Measurements from ENCODE around the gene CCDC137. TPM values are rescaled to one million over a fixed set of nuclear protein-coding genes. Genes with fewer than 3 reads are reported as not detected.

Gene CCDC137
- total and polyA plus RNA-seq, 2 of the 13 experiments (the other 11 are each of a cell fraction or from before 2014, with no cell fraction given), result 14.6 to 39.1 TPM

DNA sequence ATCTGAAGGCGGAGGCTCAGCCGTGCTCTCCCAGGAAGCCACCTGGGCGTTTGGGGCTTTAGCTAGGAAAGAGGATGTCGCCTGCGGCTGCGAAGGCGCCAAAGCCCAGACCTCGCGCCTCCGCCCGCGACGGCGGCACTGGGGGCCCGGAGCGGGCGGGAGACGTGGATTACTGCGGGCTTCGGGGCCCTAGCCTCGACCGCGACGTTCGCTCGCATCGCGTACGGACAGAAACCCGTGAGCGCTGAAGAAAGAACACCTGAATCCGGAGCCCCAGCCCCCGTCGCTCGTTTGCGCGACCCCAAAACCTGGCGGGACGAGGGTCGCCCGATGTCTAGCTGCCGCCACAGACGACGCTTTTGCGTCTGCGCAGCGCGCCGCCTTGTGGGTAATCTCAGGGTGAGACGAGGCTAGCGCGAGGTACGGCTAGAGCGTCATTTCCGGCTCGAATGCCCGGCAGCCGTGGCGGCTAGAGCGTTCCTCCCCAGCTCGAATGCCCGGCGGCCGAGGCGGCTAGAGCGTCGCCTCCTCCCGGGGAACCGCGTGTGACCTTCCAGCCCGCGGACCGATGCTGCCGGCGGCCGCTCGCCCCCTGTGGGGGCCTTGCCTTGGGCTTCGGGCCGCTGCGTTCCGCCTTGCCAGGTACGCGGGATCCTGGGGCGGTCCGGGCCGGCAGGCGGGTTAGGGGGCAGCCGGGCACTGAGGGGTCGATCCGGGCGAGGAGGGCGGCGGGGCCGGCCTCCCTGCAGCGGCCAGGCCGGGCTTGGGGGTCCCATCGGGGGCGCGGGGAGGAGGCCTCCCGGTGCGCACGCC lies 36.6 kb downstream of the CCDC137 start, which contains the start of gene MRPL12 (continued):
- TF ChIP-seq, protein P1, sequence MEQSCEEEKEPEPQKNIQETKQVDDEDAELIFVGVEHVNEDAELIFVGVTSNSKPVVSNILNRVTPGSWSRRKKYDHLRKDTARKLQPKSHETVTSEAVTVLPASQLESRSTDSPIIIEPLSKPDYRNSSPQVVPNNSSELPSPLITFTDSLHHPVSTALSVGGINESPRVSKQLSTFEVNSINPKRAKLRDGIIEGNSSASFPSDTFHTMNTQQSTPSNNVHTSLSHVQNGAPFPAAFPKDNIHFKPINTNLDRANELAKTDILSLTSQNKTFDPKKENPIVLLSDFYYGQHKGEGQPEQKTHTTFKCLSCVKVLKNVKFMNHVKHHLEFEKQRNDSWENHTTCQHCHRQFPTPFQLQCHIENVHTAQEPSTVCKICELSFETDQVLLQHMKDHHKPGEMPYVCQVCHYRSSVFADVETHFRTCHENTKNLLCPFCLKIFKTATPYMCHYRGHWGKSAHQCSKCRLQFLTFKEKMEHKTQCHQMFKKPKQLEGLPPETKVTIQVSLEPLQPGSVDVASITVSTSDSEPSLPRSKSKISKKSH (CRISPR knock-in tag; IDR thresholded peaks at IDR 0.05; ENCODE audit: borderline replicate concordance), result peak; percentile 78; the same call in 1 of the 2 replicates
- TF ChIP-seq KLF6 (CRISPR knock-in tag; IDR thresholded peaks at IDR 0.05) (peak; percentile 87), ZNF44 (CRISPR knock-in tag; IDR thresholded peaks at IDR 0.05) (0 out of 2 replicates have a peak, but pooled peaks have one; percentile 31), ZNF296 (CRISPR knock-in tag; conservative IDR thresholded peaks at IDR 0.05) (peak; percentile 48; the same call in 1 of the 2 replicates), AGO2 (optimal IDR thresholded peaks at IDR 0.05; ENCODE audit: low read depth, low read length) (peak; percentile 90), ZNF136 (CRISPR knock-in tag; IDR thresholded peaks at IDR 0.05; ENCODE audit: low read depth) (no peak; the same call in 1 of the 2 replicates), ZNF329 (CRISPR knock-in tag; IDR thresholded peaks at IDR 0.05; ENCODE audit: low read depth) (peak; percentile 75), RFXANK (CRISPR knock-in tag; IDR thresholded peaks at IDR 0.05) (no peak; the same call in 1 of the 2 replicates), ZNF569 (CRISPR knock-in tag; IDR thresholded peaks at IDR 0.05; ENCODE audit: borderline replicate concordance) (no peak), ZNF883 (CRISPR knock-in tag; IDR thresholded peaks at IDR 0.05; ENCODE audit: not compliant biosample characterization) (no peak), HNRNPLL (IDR thresholded peaks at IDR 0.05; ENCODE audit: low read depth, low read length, poor library complexity, severe bottlenecking) (peak; percentile 86), ZFX (CRISPR knock-in tag; IDR thresholded peaks at IDR 0.05; ENCODE audit: low read depth) (peak; percentile 92), ZNF672 (CRISPR knock-in tag; IDR thresholded peaks at IDR 0.05) (peak; percentile 92; the same call in 1 of the 2 replicates), YEATS2 (CRISPR knock-in tag; IDR thresholded peaks at IDR 0.05; ENCODE audit: borderline replicate concordance) (peak; percentile 99), JUNB (CRISPR knock-in tag; IDR thresholded peaks at IDR 0.05; ENCODE audit: borderline replicate concordance) (0 out of 2 replicates have a peak, but pooled peaks have one; percentile 27), TRIM24 (CRISPR knock-in tag; IDR thresholded peaks at IDR 0.05) (no peak), MBNL3 (CRISPR knock-in tag; conservative IDR thresholded peaks at IDR 0.05) (no peak), FOXK1 (CRISPR knock-in tag; IDR thresholded peaks at IDR 0.05; ENCODE audit: borderline replicate concordance, low read depth) (peak; percentile 96), ZNF547 (CRISPR knock-in tag; IDR thresholded peaks at IDR 0.05) (peak; percentile 57), SATB2 (CRISPR knock-in tag; IDR thresholded peaks at IDR 0.05) (no peak), HNRNPK (IDR thresholded peaks at IDR 0.05; ENCODE audit: low read depth, low read length, poor library complexity, severe bottlenecking) (peak; percentile 75)
- TF ChIP-seq, protein P2, sequence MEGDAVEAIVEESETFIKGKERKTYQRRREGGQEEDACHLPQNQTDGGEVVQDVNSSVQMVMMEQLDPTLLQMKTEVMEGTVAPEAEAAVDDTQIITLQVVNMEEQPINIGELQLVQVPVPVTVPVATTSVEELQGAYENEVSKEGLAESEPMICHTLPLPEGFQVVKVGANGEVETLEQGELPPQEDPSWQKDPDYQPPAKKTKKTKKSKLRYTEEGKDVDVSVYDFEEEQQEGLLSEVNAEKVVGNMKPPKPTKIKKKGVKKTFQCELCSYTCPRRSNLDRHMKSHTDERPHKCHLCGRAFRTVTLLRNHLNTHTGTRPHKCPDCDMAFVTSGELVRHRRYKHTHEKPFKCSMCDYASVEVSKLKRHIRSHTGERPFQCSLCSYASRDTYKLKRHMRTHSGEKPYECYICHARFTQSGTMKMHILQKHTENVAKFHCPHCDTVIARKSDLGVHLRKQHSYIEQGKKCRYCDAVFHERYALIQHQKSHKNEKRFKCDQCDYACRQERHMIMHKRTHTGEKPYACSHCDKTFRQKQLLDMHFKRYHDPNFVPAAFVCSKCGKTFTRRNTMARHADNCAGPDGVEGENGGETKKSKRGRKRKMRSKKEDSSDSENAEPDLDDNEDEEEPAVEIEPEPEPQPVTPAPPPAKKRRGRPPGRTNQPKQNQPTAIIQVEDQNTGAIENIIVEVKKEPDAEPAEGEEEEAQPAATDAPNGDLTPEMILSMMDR (CRISPR knock-in tag; IDR thresholded peaks at IDR 0.05), result peak; percentile 69
- TF ChIP-seq, protein P3, sequence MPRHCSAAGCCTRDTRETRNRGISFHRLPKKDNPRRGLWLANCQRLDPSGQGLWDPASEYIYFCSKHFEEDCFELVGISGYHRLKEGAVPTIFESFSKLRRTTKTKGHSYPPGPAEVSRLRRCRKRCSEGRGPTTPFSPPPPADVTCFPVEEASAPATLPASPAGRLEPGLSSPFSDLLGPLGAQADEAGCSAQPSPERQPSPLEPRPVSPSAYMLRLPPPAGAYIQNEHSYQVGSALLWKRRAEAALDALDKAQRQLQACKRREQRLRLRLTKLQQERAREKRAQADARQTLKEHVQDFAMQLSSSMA (CRISPR knock-in tag; IDR thresholded peaks at IDR 0.05), result 0 out of 2 replicates have a peak, but pooled peaks have one; percentile 73
- TF ChIP-seq, protein P4, sequence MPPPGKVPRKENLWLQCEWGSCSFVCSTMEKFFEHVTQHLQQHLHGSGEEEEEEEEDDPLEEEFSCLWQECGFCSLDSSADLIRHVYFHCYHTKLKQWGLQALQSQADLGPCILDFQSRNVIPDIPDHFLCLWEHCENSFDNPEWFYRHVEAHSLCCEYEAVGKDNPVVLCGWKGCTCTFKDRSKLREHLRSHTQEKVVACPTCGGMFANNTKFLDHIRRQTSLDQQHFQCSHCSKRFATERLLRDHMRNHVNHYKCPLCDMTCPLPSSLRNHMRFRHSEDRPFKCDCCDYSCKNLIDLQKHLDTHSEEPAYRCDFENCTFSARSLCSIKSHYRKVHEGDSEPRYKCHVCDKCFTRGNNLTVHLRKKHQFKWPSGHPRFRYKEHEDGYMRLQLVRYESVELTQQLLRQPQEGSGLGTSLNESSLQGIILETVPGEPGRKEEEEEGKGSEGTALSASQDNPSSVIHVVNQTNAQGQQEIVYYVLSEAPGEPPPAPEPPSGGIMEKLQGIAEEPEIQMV (CRISPR knock-in tag; IDR thresholded peaks at IDR 0.05; ENCODE audit: low read depth), result peak; percentile 76; the same call in 1 of the 2 replicates
